GM12872 (cell line): Measurements from ENCODE around the gene PHIP.

Source experiments
- TF ChIP-seq, protein P1 (sequence below): IDR thresholded peaks from 3 replicates; pipeline ENCODE4 v1.5.1; 2011; ENCODE audit warnings: low read depth, mild to moderate bottlenecking, low read length, moderate library complexity; ENCODE audit not compliant: insufficient read depth

Gene PHIP

GRCh38 chr6:79066828-79067227 is 11.2 kb downstream of the PHIP start:
- TF ChIP-seq, protein P1, sequence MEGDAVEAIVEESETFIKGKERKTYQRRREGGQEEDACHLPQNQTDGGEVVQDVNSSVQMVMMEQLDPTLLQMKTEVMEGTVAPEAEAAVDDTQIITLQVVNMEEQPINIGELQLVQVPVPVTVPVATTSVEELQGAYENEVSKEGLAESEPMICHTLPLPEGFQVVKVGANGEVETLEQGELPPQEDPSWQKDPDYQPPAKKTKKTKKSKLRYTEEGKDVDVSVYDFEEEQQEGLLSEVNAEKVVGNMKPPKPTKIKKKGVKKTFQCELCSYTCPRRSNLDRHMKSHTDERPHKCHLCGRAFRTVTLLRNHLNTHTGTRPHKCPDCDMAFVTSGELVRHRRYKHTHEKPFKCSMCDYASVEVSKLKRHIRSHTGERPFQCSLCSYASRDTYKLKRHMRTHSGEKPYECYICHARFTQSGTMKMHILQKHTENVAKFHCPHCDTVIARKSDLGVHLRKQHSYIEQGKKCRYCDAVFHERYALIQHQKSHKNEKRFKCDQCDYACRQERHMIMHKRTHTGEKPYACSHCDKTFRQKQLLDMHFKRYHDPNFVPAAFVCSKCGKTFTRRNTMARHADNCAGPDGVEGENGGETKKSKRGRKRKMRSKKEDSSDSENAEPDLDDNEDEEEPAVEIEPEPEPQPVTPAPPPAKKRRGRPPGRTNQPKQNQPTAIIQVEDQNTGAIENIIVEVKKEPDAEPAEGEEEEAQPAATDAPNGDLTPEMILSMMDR: no peak

DNA sequence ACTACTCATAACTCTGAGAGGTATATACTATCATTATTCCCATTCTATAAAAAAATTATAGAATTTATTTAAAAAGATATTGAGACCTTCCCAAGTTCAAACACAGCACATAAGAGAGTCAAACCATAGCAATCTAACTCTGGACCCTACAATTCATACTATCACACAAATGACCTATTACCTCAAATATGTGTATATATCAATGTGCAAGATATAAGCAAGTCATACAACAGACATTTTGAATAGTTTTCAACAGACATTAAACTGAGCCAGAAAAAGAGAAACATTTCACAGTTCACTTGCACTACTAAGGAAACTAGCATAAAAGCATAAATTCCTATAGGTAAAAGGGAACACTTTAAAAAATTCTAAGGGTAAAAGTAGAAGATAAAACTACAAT is 11.7 kb downstream of the PHIP start:
- TF ChIP-seq, protein P1: no peak

DNA sequence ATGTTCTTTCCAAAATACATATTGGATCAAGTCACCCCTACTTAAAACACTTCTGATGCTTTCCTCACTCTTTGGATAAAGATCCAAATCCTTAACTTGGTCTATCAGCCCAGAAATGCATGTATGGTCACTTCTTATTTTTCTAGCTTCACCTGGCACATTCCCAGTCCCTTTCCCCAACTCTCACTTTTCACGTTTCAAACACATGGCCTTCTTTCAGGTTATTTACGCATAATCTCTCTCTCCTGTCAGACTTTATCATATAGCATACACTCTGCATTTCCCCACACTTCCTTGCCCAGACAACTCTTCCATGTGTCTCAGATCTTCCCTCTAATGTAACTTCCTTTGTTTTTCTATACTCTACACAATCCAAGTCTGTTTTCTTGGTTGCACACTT is 12.8 kb downstream of the PHIP start:
- TF ChIP-seq, protein P1: no peak

- TF ChIP-seq, protein P1: no peak
Measured at GRCh38 chr6:79064635-79065034, 13.4 kb downstream of the PHIP start.

DNA sequence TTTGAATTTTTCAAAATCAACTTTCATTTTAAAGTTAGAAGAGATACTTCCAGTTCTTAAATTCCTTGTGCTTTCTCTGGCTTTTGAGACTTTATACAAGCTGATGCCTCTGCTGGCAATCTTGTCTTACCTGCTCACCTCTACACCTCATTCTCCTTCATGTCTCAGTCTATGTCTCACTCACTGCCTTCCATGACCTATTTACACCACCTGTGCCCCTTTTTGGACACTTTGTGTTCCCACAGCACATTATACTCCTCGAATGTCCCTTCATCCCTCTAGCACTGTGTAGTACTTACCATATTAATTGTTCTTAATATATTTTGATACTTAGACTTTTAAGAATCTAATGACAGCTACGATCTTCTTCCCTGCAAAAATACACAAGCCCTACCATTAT is 15.3 kb downstream of the PHIP start:
- TF ChIP-seq, protein P1: no peak

- TF ChIP-seq, protein P1: no peak
Measured at GRCh38 chr6:79057746-79058145, 20.3 kb downstream of the PHIP start.

DNA sequence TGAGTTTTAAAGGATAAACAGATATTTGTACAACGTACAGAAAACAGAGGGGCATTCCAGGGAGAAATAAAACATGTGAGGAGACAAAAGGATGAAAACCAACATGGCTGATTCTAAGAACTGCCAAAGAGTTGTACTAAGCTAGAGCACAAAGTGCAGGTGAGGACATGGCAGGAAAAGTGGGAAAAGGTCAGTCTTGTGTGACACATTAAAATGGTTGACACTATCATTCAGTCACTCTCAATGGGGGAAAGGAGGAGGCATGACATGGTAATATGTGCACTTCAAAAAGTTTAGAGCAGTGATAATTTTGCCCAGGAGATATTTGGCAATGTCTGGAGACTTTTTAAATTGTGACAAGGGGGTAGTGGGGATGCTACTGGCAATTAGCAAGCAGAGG is 21.8 kb downstream of the PHIP start:
- TF ChIP-seq, protein P1: no peak

DNA sequence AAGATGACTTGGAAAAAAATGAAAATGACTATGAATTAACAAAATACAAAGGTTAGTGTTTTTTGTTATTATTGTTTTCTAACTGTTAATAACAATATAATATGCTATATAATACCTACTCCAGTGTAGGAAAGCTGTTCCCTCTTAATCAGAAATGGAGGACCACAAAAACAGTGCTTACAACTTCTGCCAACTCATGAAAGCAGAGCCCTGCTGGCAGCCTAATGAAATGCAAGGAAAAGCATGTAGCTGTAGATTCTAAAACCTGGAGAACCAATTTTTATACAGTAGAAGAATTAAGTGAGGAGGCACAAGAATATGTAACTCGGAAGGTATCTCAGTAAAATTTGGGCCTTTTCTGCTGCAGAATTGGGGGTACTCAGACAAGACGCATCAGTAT is 29.4 kb downstream of the PHIP start:
- TF ChIP-seq, protein P1: peak; percentile 47; the same call in 2 of the 3 replicates
